A549 (cell line): ENCODE results near the gene MED12L. TPM values are rescaled to one million over a fixed set of nuclear protein-coding genes. Genes with fewer than 3 reads are reported as not detected.

Experiments used
- ATAC-seq, 2 experiments: fragments of 200-7000 bp in 1 of 2; fragments of >200 bp in 1 of 2; cut with Nextera tagmentation in 1 of 2; cut with Tn5 transposase in 1 of 2; 3 replicates each; pipeline versions ENCODE4 v1.8.0 to v1.9.1; 2018 to 2020; ENCODE audit warnings: mild to moderate bottlenecking in 1 of 2, moderate library complexity in 1 of 2
- CTCF ChIA-PET: fragments of 300-600 bp; sonication (Branson Sonifier 250); formaldehyde crosslinking; extraction: SDS; loops from one replicate; lab custom pipeline; 2021; ENCODE audit warnings: antibody characterized with exemption, inconsistent platforms; lab: Yijun Ruan, JAX
- POLR2A ChIA-PET: fragments of 350-600 bp; formaldehyde crosslinking; extraction: SDS; loops from one replicate; lab custom pipeline; 2021; ENCODE audit warnings: antibody characterized with exemption, inconsistent platforms; lab: Yijun Ruan, JAX
- DNase-seq, 2 experiments: peaks; one replicate each; pipeline versions ENCODE4 v3.0.0 to v3.0.0-alpha.2; 2011 to 2016; ENCODE audit warnings: low read depth in 1 of 2, low spot score in 1 of 2
- FAIRE-seq: peaks from 2 replicates; lab custom pipeline; 2011; peaks lifted over from hg19 to GRCh38; lab: Jason Lieb, UNC
- H3K27ac ChIP-seq, 2 experiments: fragments of >200 bp; sonication (Bioruptor Twin); formaldehyde crosslinking; 3 replicates each; pipeline ENCODE4 v1.5.1; 2016 to 2017
- H3K4me1 ChIP-seq: fragments of >200 bp; sonication (Bioruptor Twin); formaldehyde crosslinking; 3 replicates; pipeline ENCODE4 v1.6.1; 2016
- H3K4me2 ChIP-seq: fragments of >200 bp; sonication (Bioruptor Twin); formaldehyde crosslinking; 3 replicates; pipeline ENCODE4 v1.6.1; 2016
- H3K4me3 ChIP-seq: fragments of >200 bp; sonication (Bioruptor Twin); formaldehyde crosslinking; 3 replicates; pipeline ENCODE4 v1.5.1; 2016
- H3K9me3 ChIP-seq: fragments of >200 bp; sonication (Bioruptor Twin); formaldehyde crosslinking; 3 replicates; pipeline ENCODE4 v1.6.1; 2016
- BHLHE40 ChIP-seq: IDR thresholded peaks from 2 replicates; pipeline ENCODE4 v1.6.1; 2012; ENCODE audit warnings: low read depth, low read length, inconsistent platforms
- CHD2 ChIP-seq: fragments of 150-350 bp; IDR thresholded peaks from 2 replicates; pipeline ENCODE4 v1.6.1; 2014; ENCODE audit warnings: low read length; ENCODE audit not compliant: partially characterized antibody
- CHD4 ChIP-seq: fragments of 200-600 bp; sonication (generic); IDR thresholded peaks from 2 replicates; pipeline ENCODE4 v1.6.1; 2016; ENCODE audit warnings: antibody characterized with exemption, mild to moderate bottlenecking, borderline replicate concordance
- EHMT2 ChIP-seq: fragments of 200-600 bp; sonication (generic); IDR thresholded peaks from 2 replicates; pipeline ENCODE4 v1.6.1; 2016; ENCODE audit warnings: antibody characterized with exemption, low read depth, mild to moderate bottlenecking, moderate library complexity
- EP300 ChIP-seq, 2 experiments: fragments of >200 bp; sonication (Bioruptor Twin); formaldehyde crosslinking; IDR thresholded peaks; 2 replicates in 1 of 2; 3 replicates in 1 of 2; pipeline ENCODE4 v1.6.1; 2016 to 2017
- FOSL2 ChIP-seq, 2 experiments: fragments of 450-650 bp in 1 of 2; fragments of >200 bp in 1 of 2; sonication (Bioruptor Twin) in 1 of 2; formaldehyde crosslinking; IDR thresholded peaks; 2 replicates each; pipeline versions ENCODE4 v1.5.0 to v1.6.1; 2016 to 2020; ENCODE audit warnings: mild to moderate bottlenecking in 1 of 2, moderate library complexity in 1 of 2
- GATA3 ChIP-seq: IDR thresholded peaks from 2 replicates; pipeline ENCODE4 v1.6.1; 2012; ENCODE audit warnings: borderline replicate concordance
- HEYL ChIP-seq: fragments of 250-450 bp; sonication (Bioruptor Pico); IDR thresholded peaks from 2 replicates; pipeline ENCODE4 v1.8.0; 2021; ENCODE audit warnings: mild to moderate bottlenecking, moderate library complexity
- JUN ChIP-seq, 2 experiments: fragments of >200 bp; sonication (Bioruptor Twin); formaldehyde crosslinking; IDR thresholded peaks; 2 replicates in 1 of 2; 3 replicates in 1 of 2; pipeline ENCODE4 v1.6.1; 2016 to 2017
- JUNB ChIP-seq: fragments of >200 bp; sonication (Bioruptor Twin); formaldehyde crosslinking; IDR thresholded peaks from 2 replicates; pipeline ENCODE4 v1.6.1; 2016
- KDM1A ChIP-seq: fragments of 200-600 bp; sonication (generic); IDR thresholded peaks from 2 replicates; pipeline ENCODE4 v1.6.1; 2016; ENCODE audit warnings: low read depth, mild to moderate bottlenecking
- MAZ ChIP-seq: fragments of 150-350 bp; IDR thresholded peaks from 2 replicates; pipeline ENCODE4 v1.6.1; 2014; ENCODE audit warnings: antibody characterized with exemption, low read depth, low read length, borderline replicate concordance
- NPAS2 ChIP-seq: fragments of 250-450 bp; sonication (Bioruptor Pico); IDR thresholded peaks from 2 replicates; pipeline ENCODE4 v1.8.0; 2022; ENCODE audit warnings: mild to moderate bottlenecking, moderate library complexity, borderline replicate concordance
- POLR2A ChIP-seq: IDR thresholded peaks from 2 replicates; pipeline ENCODE4 v1.6.1; 2012; ENCODE audit warnings: mild to moderate bottlenecking, low read length
- RARB ChIP-seq: fragments of 250-450 bp; sonication (Bioruptor Pico); IDR thresholded peaks from 2 replicates; pipeline ENCODE4 v1.8.0; 2021; ENCODE audit warnings: mild to moderate bottlenecking, moderate library complexity
- RCOR1 ChIP-seq: fragments of 150-350 bp; IDR thresholded peaks from 2 replicates; pipeline ENCODE4 v1.6.1; 2014; ENCODE audit warnings: antibody characterized with exemption, low read length, low read depth
- RFX5 ChIP-seq: fragments of 450-650 bp; IDR thresholded peaks from 2 replicates; pipeline ENCODE4 v1.7.1; 2014; ENCODE audit warnings: antibody characterized with exemption, mild to moderate bottlenecking, moderate library complexity
- RNF2 ChIP-seq: fragments of 200-600 bp; sonication (generic); IDR thresholded peaks from 2 replicates; pipeline ENCODE4 v1.6.1; 2016; ENCODE audit warnings: low read depth, mild to moderate bottlenecking, antibody characterized with exemption, moderate library complexity, borderline replicate concordance
- SREBF2 ChIP-seq: fragments of 450-650 bp; IDR thresholded peaks from 2 replicates; pipeline ENCODE4 v1.6.1; 2014; ENCODE audit warnings: mild to moderate bottlenecking, moderate library complexity
- ZNF302 ChIP-seq: fragments of 250-450 bp; sonication (Bioruptor Pico); IDR thresholded peaks from 2 replicates; pipeline ENCODE4 v1.9.0; 2021; ENCODE audit warnings: inconsistent platforms, mild to moderate bottlenecking, moderate library complexity
- ZSCAN20 ChIP-seq: fragments of 250-450 bp; sonication (Bioruptor Pico); IDR thresholded peaks from 2 replicates; pipeline ENCODE4 v1.8.0; 2022; ENCODE audit warnings: mild to moderate bottlenecking, moderate library complexity
- WGBS: methylation state at CpG from one replicate; pipeline ENCODE4 v1.1.6; 2017; ENCODE audit errors: missing lambda C conversion rate; 5-methylcytosine and 5-hydroxymethylcytosine counted together
- polyA plus RNA-seq, 4 experiments: library from polyadenylated mRNA; depleted of rRNA in 3 of 4; stranded (reverse); fragments of >200 nt; fragmentation: RNase III in 1 of 4; extraction: RNeasy Plus Mini Kit Qiagen cat#74134 plus additional on column Dnase treatment in 1 of 4; gene quantifications; 2 replicates in 3 of 4; 3 replicates in 1 of 4; pipeline ENCODE4 v1.2.3, GENCODE V29; 2011 to 2017
- TF ChIP-seq, protein P1 (sequence below): IDR thresholded peaks from 2 replicates; pipeline ENCODE4 v1.6.1; 2012
- TF ChIP-seq, protein P2 (sequence below): fragments of >200 bp; sonication (Bioruptor Twin); formaldehyde crosslinking; IDR thresholded peaks from 3 replicates; pipeline ENCODE4 v1.6.1; 2016
- TF ChIP-seq, protein P3 (sequence below): fragments of 250-450 bp; sonication (Bioruptor Pico); IDR thresholded peaks from 2 replicates; pipeline ENCODE4 v1.5.0; 2021; ENCODE audit warnings: mild to moderate bottlenecking, moderate library complexity, borderline replicate concordance
- TF ChIP-seq, protein P4 (sequence below): fragments of 250-450 bp; sonication (Bioruptor Pico); IDR thresholded peaks from 2 replicates; pipeline ENCODE4 v1.5.0; 2020; ENCODE audit warnings: low read depth, mild to moderate bottlenecking, moderate library complexity

The MED12L gene
- polyA plus RNA-seq, 2 of the 4 experiments (the other 2 are of a cell fraction): 0.32 to 0.63 TPM

DNA sequence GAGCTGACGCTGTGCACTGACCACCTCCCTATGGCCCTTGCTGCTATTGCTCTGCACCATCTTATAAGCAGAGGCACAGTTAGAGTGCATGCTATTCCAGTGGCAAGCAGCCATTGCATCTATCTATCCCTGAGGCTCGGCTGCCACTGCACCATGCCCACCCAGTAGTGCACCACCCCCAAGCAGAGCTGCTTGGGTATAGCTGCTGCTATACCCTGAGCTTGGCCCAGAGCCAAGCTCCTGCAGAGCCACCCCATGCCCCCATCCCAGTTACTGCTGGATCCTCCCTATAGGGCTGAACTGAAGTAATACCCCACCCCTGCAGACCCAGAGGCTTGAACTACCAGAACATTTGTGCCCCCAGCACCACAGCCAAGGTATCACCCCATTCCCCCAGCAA is 395.0 kb downstream of the MED12L start:
- WGBS: 40% methylated on average over 1 of the region's 2 CpGs

DNA sequence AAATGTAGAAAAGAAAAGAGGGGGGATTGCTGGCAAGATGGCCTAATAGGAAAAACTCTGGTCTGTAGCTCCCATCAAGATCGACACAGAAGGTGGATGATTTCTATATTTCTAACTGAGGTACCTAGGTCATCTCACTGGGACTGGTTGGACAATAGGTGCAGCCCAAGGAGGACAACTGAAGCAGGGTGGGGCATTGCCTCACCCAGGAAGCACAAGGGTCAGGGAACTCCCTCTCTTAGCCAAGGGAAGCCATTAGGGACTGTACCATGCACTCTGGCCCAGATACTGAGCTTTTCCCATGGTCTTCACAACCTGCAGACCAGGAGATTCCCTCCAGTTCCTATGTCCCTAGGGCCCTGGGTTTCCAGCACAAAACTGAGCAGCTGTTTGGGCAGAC is 398.0 kb downstream of the MED12L start:
- ChIA-PET POLR2A (no interaction called here), CTCF (interaction anchor here (0.9 to 4.1 kb wide), 4 partner anchors 8 to 19 kb away, joined by 3 to 23 read pairs (median 4); no protein-coding TSS in a partner anchor)
- WGBS: 74% methylated on average over 1 of the region's 1 CpG
- no peak overlapping the region for H3K27ac ChIP-seq
- no peaks in the 10 kb centered on the region for H3K4me1 ChIP-seq
- ATAC-seq (no peak), DNase-seq (no peak), FAIRE-seq (no peak)
- H3K4me2 ChIP-seq: no peak overlapping the region
- peaks cover 6% of the 10 kb centered on the region; the same call in 1 of the 3 replicates for H3K9me3 ChIP-seq
- no peak overlapping the region for H3K4me3 ChIP-seq
- TF ChIP-seq RNF2 (no peak), BHLHE40 (no peak), RFX5 (no peak), CHD4 (no peak), KDM1A (no peak), RARB (CRISPR knock-in tag) (no peak), CHD2 (no peak), GATA3 (no peak), JUN (IDR thresholded peaks at IDR 0.05) (no peak), EHMT2 (no peak), JUNB (no peak), NPAS2 (CRISPR knock-in tag) (no peak), SREBF2 (no peak)
- TF ChIP-seq, protein P1, sequence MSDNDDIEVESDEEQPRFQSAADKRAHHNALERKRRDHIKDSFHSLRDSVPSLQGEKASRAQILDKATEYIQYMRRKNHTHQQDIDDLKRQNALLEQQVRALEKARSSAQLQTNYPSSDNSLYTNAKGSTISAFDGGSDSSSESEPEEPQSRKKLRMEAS: no peak

More for the DNA sequence above, 395.0 kb downstream of the MED12L start:
- TF ChIP-seq EP300 (IDR thresholded peaks at IDR 0.05) (no peak), FOSL2 (IDR thresholded peaks at IDR 0.05) (no peak), FOSL2 (CRISPR knock-in tag; IDR thresholded peaks at IDR 0.05) (no peak), GATA3 (no peak), POLR2A (no peak), JUN (IDR thresholded peaks at IDR 0.05) (no peak), MAZ (no peak), ZNF302 (CRISPR knock-in tag) (no peak), ZSCAN20 (CRISPR knock-in tag) (no peak), BHLHE40 (no peak), RCOR1 (no peak), EHMT2 (no peak), RNF2 (no peak), HEYL (CRISPR knock-in tag) (no peak)
- TF ChIP-seq, protein P2, sequence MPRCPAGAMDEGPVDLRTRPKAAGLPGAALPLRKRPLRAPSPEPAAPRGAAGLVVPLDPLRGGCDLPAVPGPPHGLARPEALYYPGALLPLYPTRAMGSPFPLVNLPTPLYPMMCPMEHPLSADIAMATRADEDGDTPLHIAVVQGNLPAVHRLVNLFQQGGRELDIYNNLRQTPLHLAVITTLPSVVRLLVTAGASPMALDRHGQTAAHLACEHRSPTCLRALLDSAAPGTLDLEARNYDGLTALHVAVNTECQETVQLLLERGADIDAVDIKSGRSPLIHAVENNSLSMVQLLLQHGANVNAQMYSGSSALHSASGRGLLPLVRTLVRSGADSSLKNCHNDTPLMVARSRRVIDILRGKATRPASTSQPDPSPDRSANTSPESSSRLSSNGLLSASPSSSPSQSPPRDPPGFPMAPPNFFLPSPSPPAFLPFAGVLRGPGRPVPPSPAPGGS: no peak
- TF ChIP-seq, protein P3, sequence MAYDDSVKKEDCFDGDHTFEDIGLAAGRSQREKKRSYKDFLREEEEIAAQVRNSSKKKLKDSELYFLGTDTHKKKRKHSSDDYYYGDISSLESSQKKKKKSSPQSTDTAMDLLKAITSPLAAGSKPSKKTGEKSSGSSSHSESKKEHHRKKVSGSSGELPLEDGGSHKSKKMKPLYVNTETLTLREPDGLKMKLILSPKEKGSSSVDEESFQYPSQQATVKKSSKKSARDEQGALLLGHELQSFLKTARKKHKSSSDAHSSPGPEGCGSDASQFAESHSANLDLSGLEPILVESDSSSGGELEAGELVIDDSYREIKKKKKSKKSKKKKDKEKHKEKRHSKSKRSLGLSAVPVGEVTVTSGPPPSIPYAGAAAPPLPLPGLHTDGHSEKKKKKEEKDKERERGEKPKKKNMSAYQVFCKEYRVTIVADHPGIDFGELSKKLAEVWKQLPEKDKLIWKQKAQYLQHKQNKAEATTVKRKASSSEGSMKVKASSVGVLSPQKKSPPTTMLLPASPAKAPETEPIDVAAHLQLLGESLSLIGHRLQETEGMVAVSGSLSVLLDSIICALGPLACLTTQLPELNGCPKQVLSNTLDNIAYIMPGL: no peak
- TF ChIP-seq, protein P4, sequence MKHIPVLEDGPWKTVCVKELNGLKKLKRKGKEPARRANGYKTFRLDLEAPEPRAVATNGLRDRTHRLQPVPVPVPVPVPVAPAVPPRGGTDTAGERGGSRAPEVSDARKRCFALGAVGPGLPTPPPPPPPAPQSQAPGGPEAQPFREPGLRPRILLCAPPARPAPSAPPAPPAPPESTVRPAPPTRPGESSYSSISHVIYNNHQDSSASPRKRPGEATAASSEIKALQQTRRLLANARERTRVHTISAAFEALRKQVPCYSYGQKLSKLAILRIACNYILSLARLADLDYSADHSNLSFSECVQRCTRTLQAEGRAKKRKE (CRISPR knock-in tag): no peak
- TF ChIP-seq, all 56 proteins: peak for 0
- DNase-seq (no peak), ATAC-seq (no peak), FAIRE-seq (no peak)
- Histone ChIP-seq H3K9me3 (peaks cover 6% of the 10 kb centered on the region; the same call in 1 of the 3 replicates), H3K4me3 (no peak overlapping the region), H3K27ac (no peak overlapping the region), H3K4me1 (no peaks in the 10 kb centered on the region), H3K4me2 (no peak overlapping the region)
- ChIA-PET CTCF (interaction anchor here (0.7 to 2.9 kb wide), 2 partner anchors 13 to 224 kb away, joined by 3 to 20 read pairs; no protein-coding TSS in a partner anchor), POLR2A (no interaction called here)
